Endothelial cell (in vitro differentiated cells): ENCODE results near the gene AFF2. TPM values are rescaled to one million over a fixed set of nuclear protein-coding genes. Genes with fewer than 3 reads are reported as not detected.

Experiments used
- DNase-seq: peaks from one replicate; pipeline ENCODE4 v3.0.0; 2021; ENCODE audit warnings: low spot score
- H3K27ac Mint-ChIP-seq: one replicate; pipeline ENCODE4 v1.8.0; 2021; ENCODE audit warnings: mixed read lengths, inconsistent platforms; ENCODE audit not compliant: unreplicated experiment
- H3K27me3 Mint-ChIP-seq: one replicate; pipeline ENCODE4 v1.8.0; 2021; ENCODE audit warnings: mild to moderate bottlenecking, moderate library complexity, mixed read lengths, inconsistent platforms; ENCODE audit not compliant: unreplicated experiment
- H3K36me3 Mint-ChIP-seq: one replicate; pipeline ENCODE4 v1.8.0; 2021; ENCODE audit warnings: mild to moderate bottlenecking, low read depth, mixed read lengths, inconsistent platforms; ENCODE audit not compliant: unreplicated experiment
- H3K4me1 Mint-ChIP-seq: one replicate; pipeline ENCODE4 v1.8.0; 2021; ENCODE audit warnings: mild to moderate bottlenecking, mixed read lengths, inconsistent platforms; ENCODE audit not compliant: unreplicated experiment
- H3K4me3 Mint-ChIP-seq: one replicate; pipeline ENCODE4 v1.8.0; 2021; ENCODE audit warnings: mild to moderate bottlenecking, mixed read lengths, inconsistent platforms; ENCODE audit not compliant: unreplicated experiment
- H3K9me3 Mint-ChIP-seq: one replicate; pipeline ENCODE4 v1.8.0; 2021; ENCODE audit warnings: mixed read lengths, inconsistent platforms; ENCODE audit not compliant: unreplicated experiment
- total RNA-seq: library from RNA; stranded (reverse); fragmentation: NEBNext Ultra II Directional; extraction: Animal tissue kit (Norgen Biotek cat#: 25700); gene quantifications from one replicate; pipeline ENCODE4 v1.2.1, GENCODE V29; 2021; ENCODE audit not compliant: unreplicated experiment
- TF ChIP-seq, protein P1 (sequence below): fragments of 200-600 bp; sonication (generic); IDR thresholded peaks from one replicate; pipeline ENCODE4 v1.5.0; 2021; ENCODE audit warnings: antibody characterized with exemption; ENCODE audit not compliant: unreplicated experiment

The AFF2 gene
- total RNA-seq, 1 donor from 2014 or later, result 9.3 TPM

- Mint-ChIP-seq H3K4me3 (no peak overlapping the region), H3K9me3 (no peaks in the 10 kb centered on the region), H3K27ac (no peak overlapping the region), H3K36me3 (no peaks in the 10 kb centered on the region), H3K27me3 (no peaks in the 10 kb centered on the region), H3K4me1 (no peaks in the 10 kb centered on the region)
- TF ChIP-seq, protein P1, sequence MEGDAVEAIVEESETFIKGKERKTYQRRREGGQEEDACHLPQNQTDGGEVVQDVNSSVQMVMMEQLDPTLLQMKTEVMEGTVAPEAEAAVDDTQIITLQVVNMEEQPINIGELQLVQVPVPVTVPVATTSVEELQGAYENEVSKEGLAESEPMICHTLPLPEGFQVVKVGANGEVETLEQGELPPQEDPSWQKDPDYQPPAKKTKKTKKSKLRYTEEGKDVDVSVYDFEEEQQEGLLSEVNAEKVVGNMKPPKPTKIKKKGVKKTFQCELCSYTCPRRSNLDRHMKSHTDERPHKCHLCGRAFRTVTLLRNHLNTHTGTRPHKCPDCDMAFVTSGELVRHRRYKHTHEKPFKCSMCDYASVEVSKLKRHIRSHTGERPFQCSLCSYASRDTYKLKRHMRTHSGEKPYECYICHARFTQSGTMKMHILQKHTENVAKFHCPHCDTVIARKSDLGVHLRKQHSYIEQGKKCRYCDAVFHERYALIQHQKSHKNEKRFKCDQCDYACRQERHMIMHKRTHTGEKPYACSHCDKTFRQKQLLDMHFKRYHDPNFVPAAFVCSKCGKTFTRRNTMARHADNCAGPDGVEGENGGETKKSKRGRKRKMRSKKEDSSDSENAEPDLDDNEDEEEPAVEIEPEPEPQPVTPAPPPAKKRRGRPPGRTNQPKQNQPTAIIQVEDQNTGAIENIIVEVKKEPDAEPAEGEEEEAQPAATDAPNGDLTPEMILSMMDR, result no peak
- DNase-seq, result no peak
These were observed 26.4 kb upstream of the AFF2 start for GRCh38 chrX:148474030-148474429.

GRCh38 chrX:148492057-148492456 lies 8.4 kb upstream of the AFF2 start:
- Mint-ChIP-seq H3K36me3 (no peaks in the 10 kb centered on the region), H3K27ac (no peak overlapping the region), H3K4me1 (no peaks in the 10 kb centered on the region), H3K27me3 (no peaks in the 10 kb centered on the region), H3K9me3 (no peaks in the 10 kb centered on the region), H3K4me3 (no peak overlapping the region)
- TF ChIP-seq, protein P1, result no peak
- DNase-seq, result no peak

DNA sequence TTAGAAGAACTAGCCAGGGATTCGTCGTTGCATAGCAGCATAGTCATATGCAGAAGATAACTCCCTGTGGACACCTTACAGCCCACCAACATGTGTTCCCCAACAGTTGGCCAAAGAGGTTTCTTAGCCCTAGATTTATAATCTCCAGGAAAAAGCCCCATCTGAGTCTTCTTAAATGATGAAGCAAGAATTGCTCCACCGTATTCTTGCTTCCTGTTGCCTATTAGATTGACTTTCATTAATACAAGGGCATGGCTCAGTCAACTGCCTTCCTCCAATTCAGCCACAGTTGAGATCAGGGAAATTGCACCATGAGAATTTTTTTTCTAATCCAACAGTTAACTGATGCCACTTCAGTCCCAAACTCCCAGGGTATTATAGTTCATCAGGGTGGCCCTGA lies 5.2 kb upstream of the AFF2 start:
- no peaks in the 10 kb centered on the region for H3K36me3 Mint-ChIP-seq
- H3K4me1 Mint-ChIP-seq, result no peaks in the 10 kb centered on the region
- no peak overlapping the region for H3K27ac Mint-ChIP-seq
- no peak for DNase-seq
- no peak overlapping the region for H3K4me3 Mint-ChIP-seq
- TF ChIP-seq, protein P1, result no peak
- no peaks in the 10 kb centered on the region for H3K27me3 Mint-ChIP-seq
- no peaks in the 10 kb centered on the region for H3K9me3 Mint-ChIP-seq

- no peak overlapping the region for H3K27ac Mint-ChIP-seq
- no peaks in the 10 kb centered on the region for H3K4me1 Mint-ChIP-seq
- H3K27me3 Mint-ChIP-seq, result no peaks in the 10 kb centered on the region
- TF ChIP-seq, protein P1, result no peak
- no peaks in the 10 kb centered on the region for H3K36me3 Mint-ChIP-seq
- DNase-seq, result no peak
- H3K4me3 Mint-ChIP-seq, result no peak overlapping the region
- H3K9me3 Mint-ChIP-seq, result no peaks in the 10 kb centered on the region
These were observed 2.4 kb upstream of the AFF2 start for GRCh38 chrX:148498067-148498466.

GRCh38 chrX:148499638-148500422 lies 587 bp upstream of the AFF2 start:
- H3K4me3 Mint-ChIP-seq, result no peak overlapping the region

More at GRCh38 chrX:148499638-148500422, 587 bp upstream of the AFF2 start:
- H3K27ac Mint-ChIP-seq, result no peak overlapping the region
- TF ChIP-seq, protein P1, result no peak
- H3K27me3 Mint-ChIP-seq, result no peaks in the 10 kb centered on the region
- H3K36me3 Mint-ChIP-seq, result no peaks in the 10 kb centered on the region
- H3K9me3 Mint-ChIP-seq, result no peaks in the 10 kb centered on the region
- H3K4me1 Mint-ChIP-seq, result no peaks in the 10 kb centered on the region
- DNase-seq, result no peak
